H9 (cell line): ENCODE measurements around the gene FOXO1. TPM values are rescaled to one million over a fixed set of nuclear protein-coding genes. Genes with fewer than 3 reads are reported as not detected.

ENCODE experiments used
- DNase-seq: peaks from one replicate; pipeline ENCODE4 v3.0.0-alpha.2; 2017
- H2AFZ ChIP-seq: one replicate; pipeline ENCODE4 v1.6.1; 2013; ENCODE audit warnings: mild to moderate bottlenecking, low read length, control low read depth, moderate library complexity
- H2AK5ac ChIP-seq: 2 replicates; pipeline ENCODE4 v1.6.1; 2013; ENCODE audit warnings: low read length, control low read depth, mixed read lengths; ENCODE audit not compliant: insufficient read length
- H2BK120ac ChIP-seq: one replicate; pipeline ENCODE4 v1.6.1; 2013; ENCODE audit warnings: low read depth, mild to moderate bottlenecking, low read length, control low read depth, inconsistent platforms; ENCODE audit not compliant: poor library complexity, severe bottlenecking
- H2BK12ac ChIP-seq: 2 replicates; pipeline ENCODE4 v1.6.1; 2013; ENCODE audit warnings: low read length, control low read depth, mixed read lengths, low read depth; ENCODE audit not compliant: insufficient read length
- H2BK15ac ChIP-seq: 2 replicates; pipeline ENCODE4 v1.6.1; 2013; ENCODE audit warnings: low read depth, low read length, control low read depth
- H2BK20ac ChIP-seq: one replicate; pipeline ENCODE4 v1.6.1; 2013; ENCODE audit warnings: low read depth, mild to moderate bottlenecking, low read length, control low read depth, inconsistent platforms; ENCODE audit not compliant: poor library complexity, severe bottlenecking
- H2BK5ac ChIP-seq: 2 replicates; pipeline ENCODE4 v1.6.1; 2013; ENCODE audit warnings: low read length, control low read depth, mixed read lengths; ENCODE audit not compliant: insufficient read length
- H3K14ac ChIP-seq: 2 replicates; pipeline ENCODE4 v1.6.1; 2013; ENCODE audit warnings: low read length, control low read depth; ENCODE audit not compliant: insufficient read depth
- H3K18ac ChIP-seq: 2 replicates; pipeline ENCODE4 v1.6.1; 2013; ENCODE audit warnings: low read depth, mild to moderate bottlenecking, mixed read lengths, low read length, control low read depth; ENCODE audit not compliant: insufficient read length
- H3K23ac ChIP-seq: 2 replicates; pipeline ENCODE4 v1.6.1; 2013; ENCODE audit warnings: low read length, control low read depth, mixed read lengths, low read depth; ENCODE audit not compliant: insufficient read length
- H3K23me2 ChIP-seq: 2 replicates; pipeline ENCODE4 v1.6.1; 2013; ENCODE audit warnings: low read depth, mild to moderate bottlenecking, mixed read lengths, low read length, control low read depth; ENCODE audit not compliant: insufficient read length, poor library complexity, severe bottlenecking
- H3K27ac ChIP-seq: 2 replicates; pipeline ENCODE4 v1.5.1; 2013; ENCODE audit warnings: low read length, control low read depth, mixed read lengths, low read depth; ENCODE audit not compliant: insufficient read length
- H3K27me3 ChIP-seq: 2 replicates; pipeline ENCODE4 v1.6.1; 2013; ENCODE audit warnings: low read length, control low read depth, inconsistent platforms; ENCODE audit not compliant: insufficient read depth
- H3K4ac ChIP-seq: 2 replicates; pipeline ENCODE4 v1.6.1; 2013; ENCODE audit warnings: low read depth, mild to moderate bottlenecking, control low read depth, inconsistent platforms, low read length, moderate library complexity
- H3K4me1 ChIP-seq: 2 replicates; pipeline ENCODE4 v1.6.1; 2013; ENCODE audit warnings: low read length, control low read depth, inconsistent platforms; ENCODE audit not compliant: insufficient read depth
- H3K4me2 ChIP-seq: 2 replicates; pipeline ENCODE4 v1.6.1; 2013; ENCODE audit warnings: low read length, control low read depth, mixed read lengths; ENCODE audit not compliant: insufficient read length, insufficient read depth
- H3K56ac ChIP-seq: 2 replicates; pipeline ENCODE4 v1.6.1; 2013; ENCODE audit warnings: low read depth, mild to moderate bottlenecking, mixed read lengths, low read length, control low read depth; ENCODE audit not compliant: insufficient read length
- H3K79me1 ChIP-seq: 2 replicates; pipeline ENCODE4 v1.6.1; 2013; ENCODE audit warnings: low read depth, mild to moderate bottlenecking, moderate library complexity, low read length, control low read depth, inconsistent platforms; ENCODE audit not compliant: insufficient read depth, poor library complexity, severe bottlenecking
- H3K79me2 ChIP-seq: 2 replicates; pipeline ENCODE4 v1.6.1; 2013; ENCODE audit warnings: low read length, control low read depth, inconsistent platforms; ENCODE audit not compliant: insufficient read depth
- H3K9ac ChIP-seq: 2 replicates; pipeline ENCODE4 v1.6.1; 2013; ENCODE audit warnings: low read length, control low read depth, mixed read lengths; ENCODE audit not compliant: insufficient read length; ENCODE audit errors: extremely low read depth
- H3K9me3 ChIP-seq: one replicate; pipeline ENCODE4 v1.6.1; 2013; ENCODE audit warnings: low read depth, low read length, inconsistent platforms; ENCODE audit not compliant: control insufficient read depth
- H3T11ph ChIP-seq: one replicate; pipeline ENCODE4 v1.6.1; 2013; ENCODE audit warnings: mild to moderate bottlenecking, low read length, control low read depth, inconsistent platforms
- H4K20me1 ChIP-seq: one replicate; pipeline ENCODE4 v1.6.1; 2013; ENCODE audit not compliant: control insufficient read depth, insufficient read length, insufficient read depth
- H4K5ac ChIP-seq: 2 replicates; pipeline ENCODE4 v1.6.1; 2013; ENCODE audit warnings: low read depth, mild to moderate bottlenecking, mixed read lengths, low read length, control low read depth; ENCODE audit not compliant: insufficient read length
- H4K8ac ChIP-seq: replicated peaks from 2 replicates; pipeline ENCODE4 v1.6.1; 2013; ENCODE audit warnings: low read length, control low read depth, mixed read lengths, low read depth; ENCODE audit not compliant: insufficient read length
- H4K91ac ChIP-seq: 2 replicates; pipeline ENCODE4 v1.6.1; 2013; ENCODE audit warnings: low read depth, mild to moderate bottlenecking, moderate library complexity, mixed read lengths, low read length, control low read depth; ENCODE audit not compliant: insufficient read length
- H3K27ac Mint-ChIP-seq, 3 experiments: 2 replicates in 2 of 3; 3 replicates in 1 of 3; pipeline ENCODE4 v1.8.0; 2020 to 2021; ENCODE audit warnings: mixed read lengths in 3 of 3, mild to moderate bottlenecking in 1 of 3, moderate library complexity in 1 of 3
- H3K27me3 Mint-ChIP-seq: 2 replicates; pipeline ENCODE4 v1.8.0; 2021; ENCODE audit warnings: low read depth, mild to moderate bottlenecking, moderate library complexity, mixed read lengths
- H3K36me3 Mint-ChIP-seq, 3 experiments: 2 replicates in 2 of 3; 3 replicates in 1 of 3; pipeline ENCODE4 v1.8.0; 2020 to 2021; ENCODE audit warnings: low read depth in 3 of 3, mixed read lengths in 3 of 3; ENCODE audit not compliant: insufficient read depth in 1 of 3
- H3K4me1 Mint-ChIP-seq, 2 experiments: 2 replicates each; pipeline ENCODE4 v1.8.0; 2020; ENCODE audit warnings: mixed read lengths in 2 of 2
- H3K4me3 Mint-ChIP-seq, 2 experiments: 2 replicates in 1 of 2; 3 replicates in 1 of 2; pipeline ENCODE4 v1.8.0; 2020 to 2021; ENCODE audit warnings: mild to moderate bottlenecking in 2 of 2, mixed read lengths in 2 of 2, moderate library complexity in 1 of 2
- H3K9me3 Mint-ChIP-seq, 2 experiments: 2 replicates in 1 of 2; 3 replicates in 1 of 2; pipeline ENCODE4 v1.8.0; 2020; ENCODE audit warnings: mild to moderate bottlenecking in 2 of 2, mixed read lengths in 2 of 2, moderate library complexity in 1 of 2
- WGBS: extraction: QIAGEN DNeasy Blood & Tissue Kit; methylation state at CpG from one replicate; pipeline ENCODE4 v1.1.7; 2013; ENCODE audit warnings: missing lambda C conversion rate, low lambda C conversion rate, mixed read lengths; ENCODE audit not compliant: insufficient read length; ENCODE audit errors: extremely low coverage; 5-methylcytosine and 5-hydroxymethylcytosine counted together
- total RNA-seq: library from RNA; stranded (reverse); gene quantifications from 2 replicates; pipeline ENCODE4 v1.2.1, GENCODE V29; 2021
- TF ChIP-seq, protein P1 (sequence below): fragments of 200-600 bp; sonication (generic); conservative IDR thresholded peaks from 3 replicates; pipeline ENCODE4 v1.8.0; 2021; ENCODE audit warnings: antibody characterized with exemption, mild to moderate bottlenecking

Gene FOXO1
- total RNA-seq, 1 experiment from 2014 or later, result 44.6 TPM

GRCh38 chr13:40547591-40548315 lies 118.7 kb downstream of the FOXO1 start:
- Histone ChIP-seq H3K18ac (no peak overlapping the region), H3K79me1 (no peaks in the 10 kb centered on the region), H4K91ac (no peak overlapping the region), H3K9ac (no peak overlapping the region), H3T11ph (no peak overlapping the region), H2BK5ac (no peak overlapping the region), H4K20me1 (no peaks in the 10 kb centered on the region), H2AK5ac (no peak overlapping the region), H2BK12ac (no peak overlapping the region), H3K23me2 (no peaks in the 10 kb centered on the region), H2BK120ac (no peak overlapping the region), H4K5ac (no peak overlapping the region), H3K23ac (no peak overlapping the region), H2AFZ (no peak overlapping the region), H3K14ac (no peak overlapping the region), H3K9me3 (no peaks in the 10 kb centered on the region), H2BK20ac (no peak overlapping the region), H3K27me3 (no peaks in the 10 kb centered on the region), H3K4me1 (peaks cover 2% of the 10 kb centered on the region; the same call in 1 of the 2 replicates), H4K8ac (no peak overlapping the region), H2BK15ac (no peak overlapping the region), H3K4ac (no peak overlapping the region), H3K79me2 (no peaks in the 10 kb centered on the region; the same call in 1 of the 2 replicates), H3K4me2 (no peak overlapping the region), H3K27ac (no peak overlapping the region), H3K56ac (no peak overlapping the region)
- peak overlapping the region in 2 of 3 experiments; percentile 15 to 25; a peak in 1 of 7 replicates for H3K27ac Mint-ChIP-seq
- TF ChIP-seq, protein P1, sequence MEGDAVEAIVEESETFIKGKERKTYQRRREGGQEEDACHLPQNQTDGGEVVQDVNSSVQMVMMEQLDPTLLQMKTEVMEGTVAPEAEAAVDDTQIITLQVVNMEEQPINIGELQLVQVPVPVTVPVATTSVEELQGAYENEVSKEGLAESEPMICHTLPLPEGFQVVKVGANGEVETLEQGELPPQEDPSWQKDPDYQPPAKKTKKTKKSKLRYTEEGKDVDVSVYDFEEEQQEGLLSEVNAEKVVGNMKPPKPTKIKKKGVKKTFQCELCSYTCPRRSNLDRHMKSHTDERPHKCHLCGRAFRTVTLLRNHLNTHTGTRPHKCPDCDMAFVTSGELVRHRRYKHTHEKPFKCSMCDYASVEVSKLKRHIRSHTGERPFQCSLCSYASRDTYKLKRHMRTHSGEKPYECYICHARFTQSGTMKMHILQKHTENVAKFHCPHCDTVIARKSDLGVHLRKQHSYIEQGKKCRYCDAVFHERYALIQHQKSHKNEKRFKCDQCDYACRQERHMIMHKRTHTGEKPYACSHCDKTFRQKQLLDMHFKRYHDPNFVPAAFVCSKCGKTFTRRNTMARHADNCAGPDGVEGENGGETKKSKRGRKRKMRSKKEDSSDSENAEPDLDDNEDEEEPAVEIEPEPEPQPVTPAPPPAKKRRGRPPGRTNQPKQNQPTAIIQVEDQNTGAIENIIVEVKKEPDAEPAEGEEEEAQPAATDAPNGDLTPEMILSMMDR, result no peak
- no peaks in the 10 kb centered on the region for H3K36me3 Mint-ChIP-seq
- DNase-seq, result no peak
- no peak overlapping the region for H3K4me3 Mint-ChIP-seq
- no CpG with 5 or more reads among the region's 2 CpGs for WGBS
- peaks cover 38 to 43% of the 10 kb centered on the region in 2 experiments for H3K4me1 Mint-ChIP-seq
- H3K27me3 Mint-ChIP-seq, result no peaks in the 10 kb centered on the region; the same call in 1 of the 2 replicates
- H3K9me3 Mint-ChIP-seq, result no peaks in the 10 kb centered on the region
